GM18951 (cell line): ENCODE results near the gene SPOP.
"Not testable (repeated sequence)": the region's sequence is repeated elsewhere in the genome, so short reads cannot be mapped to it uniquely, and the experiment has no call there.

ENCODE experiments used
- POLR2A ChIP-seq: IDR thresholded peaks from 4 replicates; pipeline ENCODE4 v1.6.1; 2011; ENCODE audit warnings: mild to moderate bottlenecking; ENCODE audit not compliant: insufficient read length, insufficient read depth; ENCODE audit errors: extremely low read depth
- in situ Hi-C: fragments of 300-500 bp; cut with MboI; formaldehyde crosslinking; loops from one replicate; pipeline ENCODE4 v1.12.0; 2022; ENCODE audit warnings: low sequenced_read_pairs, mixed read lengths, inconsistent platforms; ENCODE audit not compliant: unreplicated experiment

Gene SPOP

GRCh38 chr17:49670002-49670401 lies 7.9 kb downstream of the SPOP start:
- no peak for TF ChIP-seq POLR2A
- in situ Hi-C loops = no loop called here

GRCh38 chr17:49667854-49668253 lies 10.0 kb downstream of the SPOP start:
- in situ Hi-C loops = no loop called here
- TF ChIP-seq POLR2A = no peak

DNA sequence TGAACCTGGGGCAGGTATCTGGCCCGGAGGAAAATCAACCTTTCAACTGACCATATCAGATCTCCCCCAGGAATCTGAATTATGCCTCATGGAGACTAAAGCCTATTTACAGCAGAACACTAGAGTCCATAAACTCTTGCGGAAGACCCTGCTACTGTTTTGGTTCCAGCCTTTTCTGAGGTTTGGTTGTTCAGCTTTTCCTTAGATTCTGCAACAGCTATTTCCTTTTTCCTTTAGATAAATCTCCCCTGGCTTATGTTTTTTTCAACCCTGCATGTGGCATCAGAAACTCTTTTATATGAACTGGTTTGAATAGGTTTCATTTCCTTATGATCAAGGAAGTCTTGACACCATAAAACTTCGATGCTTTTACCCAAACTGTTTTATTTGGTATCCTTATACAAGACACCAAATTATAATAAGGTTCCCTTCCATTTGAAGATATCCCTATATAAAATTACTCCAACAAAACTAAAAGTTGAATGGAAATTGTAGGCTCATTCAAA lies 13.1 kb downstream of the SPOP start:
- in situ Hi-C loops = no loop called here
- TF ChIP-seq POLR2A = no peak

DNA sequence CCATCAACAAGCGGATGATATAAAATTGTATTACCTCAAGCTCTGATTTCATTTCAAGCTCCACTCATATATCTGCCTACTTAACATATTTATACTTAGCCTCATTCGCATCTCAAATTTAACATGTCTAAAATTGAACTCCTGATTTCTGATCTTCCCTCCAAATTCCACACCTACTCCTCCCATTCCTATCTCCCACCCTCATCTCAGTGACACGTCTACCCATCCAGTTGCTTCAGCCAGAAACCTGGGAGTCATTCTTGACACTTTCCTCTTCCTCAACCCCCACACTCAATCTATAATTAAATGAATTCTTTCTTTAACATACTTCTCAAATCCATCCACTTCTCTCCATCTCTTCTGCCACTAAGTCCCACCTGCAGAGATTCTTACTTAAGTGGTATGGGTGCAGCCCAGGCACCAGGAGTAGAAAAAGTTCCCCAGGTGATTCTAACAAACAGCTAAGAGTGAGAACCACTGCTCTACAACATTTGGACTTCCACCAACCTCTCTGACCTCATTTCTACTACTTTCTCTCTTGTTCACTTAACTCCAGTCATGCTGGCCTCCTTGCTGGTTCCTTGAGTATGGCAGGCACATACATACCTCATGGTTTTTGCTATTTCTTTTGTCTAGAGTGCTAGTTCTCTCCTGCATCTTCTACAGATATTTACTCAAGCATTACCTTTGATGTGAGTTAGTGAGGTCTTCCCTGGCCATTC lies 18.1 kb downstream of the SPOP start:
- no peak for TF ChIP-seq POLR2A
- in situ Hi-C loops = no loop called here

- in situ Hi-C loops = no loop called here
These were observed 21.6 kb downstream of the SPOP start for GRCh38 chr17:49656247-49656646.

GRCh38 chr17:49647256-49647585 lies 30.7 kb downstream of the SPOP start:
- in situ Hi-C loops = no loop called here

More at GRCh38 chr17:49656247-49656646, 21.6 kb downstream of the SPOP start:
- no peak for TF ChIP-seq POLR2A

DNA sequence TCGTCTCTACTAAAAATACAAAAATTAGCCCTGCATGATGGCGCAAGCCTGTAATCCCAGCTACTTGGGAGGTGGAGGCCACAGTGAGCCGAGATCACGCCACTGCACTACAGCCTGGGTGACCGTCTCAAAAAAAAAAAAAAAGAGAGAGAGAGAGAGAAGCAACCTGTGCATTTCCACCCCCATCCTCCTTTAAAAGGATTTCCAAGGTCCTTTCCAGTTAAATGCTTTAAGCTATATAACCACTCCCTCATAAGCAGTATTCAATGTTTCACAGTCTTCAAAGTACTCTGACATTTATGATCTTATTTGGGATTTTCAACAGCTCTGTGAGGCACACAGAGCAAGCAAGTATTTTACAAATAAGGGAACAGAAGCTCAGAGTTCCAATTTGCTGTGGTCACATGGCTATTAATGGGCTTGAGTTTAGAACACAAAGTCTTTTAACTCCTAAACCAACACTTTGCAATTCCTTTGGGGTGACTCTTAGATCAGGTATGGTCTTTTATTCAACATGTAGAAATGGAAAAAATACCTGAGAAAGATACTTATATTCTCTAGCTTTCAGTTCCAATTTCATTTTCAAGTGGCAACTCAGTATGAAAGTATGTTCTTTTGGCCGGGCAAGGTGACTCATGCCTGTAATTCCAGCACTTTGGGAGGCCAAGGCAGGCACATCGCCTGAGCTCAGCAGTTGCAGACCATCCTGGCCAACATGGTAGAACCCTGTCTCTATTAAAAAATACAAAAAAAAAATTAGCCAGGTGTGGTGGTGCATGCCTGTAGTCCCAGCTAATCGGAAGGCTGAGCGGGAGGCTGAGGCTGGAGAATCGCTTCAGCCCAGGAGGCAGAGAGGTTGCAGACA lies 31.3 kb downstream of the SPOP start:
- in situ Hi-C loops = no loop called here
- no peak for TF ChIP-seq POLR2A

More at GRCh38 chr17:49647256-49647585, 30.7 kb downstream of the SPOP start:
- no peak for TF ChIP-seq POLR2A

DNA sequence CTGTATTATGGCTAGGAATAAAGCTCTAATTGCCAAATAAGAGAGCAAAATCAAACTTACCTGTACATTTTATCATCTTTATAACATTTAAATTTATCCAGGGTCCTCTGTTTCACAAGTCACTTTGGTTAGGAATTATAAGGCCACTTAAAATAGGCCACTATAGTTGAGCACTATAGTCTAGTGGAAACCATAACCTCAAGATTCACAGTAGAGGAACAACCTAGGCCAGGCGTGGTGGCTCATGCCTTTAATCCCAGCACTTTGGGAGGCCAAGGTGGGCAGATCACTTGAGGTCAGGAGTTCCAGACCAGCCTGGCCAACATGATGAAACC lies 31.9 kb downstream of the SPOP start:
- in situ Hi-C loops = not testable (repeated sequence)

GRCh38 chr17:49645654-49646053 lies 32.2 kb downstream of the SPOP start:
- in situ Hi-C loops = no loop called here
- TF ChIP-seq POLR2A = no peak

GRCh38 chr17:49640556-49640955 lies 37.3 kb downstream of the SPOP start:
- in situ Hi-C loops = no loop called here
- TF ChIP-seq POLR2A = no peak

DNA sequence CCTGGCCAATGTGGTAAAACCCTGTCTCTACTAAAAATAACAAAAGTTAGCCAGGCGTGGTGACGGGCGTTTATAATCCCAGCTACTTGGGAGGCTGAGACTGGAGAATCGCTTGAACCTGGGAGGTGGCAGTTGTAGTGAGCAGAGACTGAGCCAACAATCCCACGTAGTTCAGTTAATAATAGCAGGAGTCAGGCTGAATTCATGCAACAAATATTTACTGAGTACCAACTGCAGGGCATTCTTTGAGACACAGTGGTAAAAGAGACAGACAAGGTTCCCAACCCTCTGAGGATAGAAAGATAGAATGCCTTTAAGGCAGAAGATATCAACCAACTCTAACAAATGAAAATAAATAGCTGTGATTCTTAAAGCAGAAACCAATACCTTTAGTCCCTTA lies 39.1 kb downstream of the SPOP start:
- in situ Hi-C loops = no loop called here
- TF ChIP-seq POLR2A = no peak

DNA sequence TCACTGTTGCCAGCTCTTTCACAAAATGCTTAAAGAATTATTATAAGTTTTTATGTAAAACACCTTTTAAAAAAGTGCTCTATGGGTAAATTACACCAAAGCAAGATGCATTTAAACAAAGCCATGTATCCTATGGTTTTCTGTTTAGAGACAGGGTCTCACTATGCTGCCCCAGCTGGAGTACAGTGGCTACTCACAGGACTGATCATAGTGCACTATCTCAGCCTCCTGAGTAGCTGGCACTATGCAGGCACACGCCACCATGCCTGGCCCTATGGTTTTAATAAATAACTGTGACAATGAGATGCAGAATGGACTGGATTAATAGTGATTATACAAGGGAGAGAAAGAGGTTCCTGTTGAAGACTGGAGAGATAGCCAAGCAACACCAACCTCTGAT lies 40.2 kb downstream of the SPOP start:
- TF ChIP-seq POLR2A = no peak

DNA sequence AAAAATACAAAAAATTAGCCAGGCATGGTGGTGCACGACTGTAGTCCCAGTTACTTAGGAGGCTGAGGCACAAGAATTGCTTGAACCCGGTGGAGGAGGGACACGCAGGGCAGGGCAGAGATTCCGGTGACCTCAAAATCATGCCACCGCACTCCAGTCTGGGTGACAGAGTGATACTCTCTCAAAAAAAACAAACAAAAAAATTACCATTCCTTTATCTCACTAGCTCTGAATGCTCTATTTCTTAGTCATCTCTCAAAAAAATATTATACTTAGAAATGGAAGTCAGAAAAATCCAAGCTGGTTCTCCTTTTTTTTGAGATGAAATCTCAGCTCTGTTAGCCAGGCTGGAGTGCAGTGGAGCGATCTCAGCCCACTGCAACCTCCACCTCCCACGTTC lies 40.8 kb downstream of the SPOP start:
- in situ Hi-C loops = no loop called here
- TF ChIP-seq POLR2A = no peak

More for the DNA sequence above, 40.2 kb downstream of the SPOP start:
- in situ Hi-C loops = no loop called here

DNA sequence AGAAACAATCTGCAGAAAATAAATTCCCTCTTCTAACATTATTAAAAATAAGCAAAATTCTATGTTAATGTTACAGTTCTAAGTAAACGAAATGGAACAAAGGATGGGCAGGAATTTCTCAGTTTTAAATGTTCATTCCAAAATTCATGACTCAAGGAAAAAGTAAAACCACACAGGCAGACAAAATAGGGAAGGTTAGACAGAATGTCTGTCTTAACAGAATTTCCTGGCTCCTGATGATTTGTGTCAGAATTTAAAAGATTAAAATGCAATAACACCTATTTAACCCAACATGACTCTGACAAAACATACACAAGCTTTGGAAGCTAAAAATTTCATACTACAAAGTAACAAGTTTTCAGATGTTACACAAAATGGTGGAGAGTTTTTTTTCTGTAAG lies 42.8 kb downstream of the SPOP start:
- in situ Hi-C loops = no loop called here
- TF ChIP-seq POLR2A = no peak
